HT-29 (cell line): ENCODE data around the gene ALG8. TPM values are rescaled to one million over a fixed set of nuclear protein-coding genes. Genes with fewer than 3 reads are reported as not detected.
"Not testable (repeated sequence)": the region's sequence is repeated elsewhere in the genome, so short reads cannot be mapped to it uniquely, and the experiment has no call there.

Experiments used
- DNase-seq: peaks from one replicate; pipeline ENCODE4 v3.0.0-alpha.2; 2015; ENCODE audit warnings: low spot score
- small RNA-seq: library from RNA; depleted of rRNA; stranded (forward); fragments of <200 nt; gene quantifications from one replicate; pipeline ENCODE3, GENCODE V24; 2014
- total RNA-seq: library from RNA; depleted of rRNA; stranded (reverse); fragments of >200 nt; shearing (Covaris generic); gene quantifications from 2 replicates; pipeline ENCODE4 v1.2.3, GENCODE V29; 2014; rRNA removed

Gene ALG8
- total RNA-seq, 1 experiment from 2014 or later: 41.9 TPM

- no peak for DNase-seq
These were observed 67.7 kb downstream of the ALG8 start for GRCh38 chr11:78071717-78072116.

DNA sequence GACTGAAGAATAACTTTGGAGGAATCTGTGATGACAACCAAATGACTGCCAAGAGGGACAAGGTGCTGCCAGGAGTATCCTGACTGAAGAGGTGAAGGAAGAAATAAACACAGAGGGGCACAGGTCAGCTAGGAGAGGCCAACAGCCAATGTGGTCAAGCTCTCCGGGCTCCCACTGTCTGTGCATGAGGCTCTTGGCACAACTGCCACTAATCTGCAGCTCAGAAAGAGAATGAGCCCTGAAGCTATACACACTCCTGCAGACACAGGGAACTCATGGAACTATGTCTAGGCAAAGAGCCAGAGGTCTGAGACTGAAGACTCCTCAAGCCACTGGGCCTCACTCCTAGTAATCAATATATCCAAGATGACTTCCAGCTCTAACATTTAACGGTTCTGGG lies 68.8 kb downstream of the ALG8 start:
- no peak for DNase-seq

GRCh38 chr11:78069465-78069864 lies 70.0 kb downstream of the ALG8 start:
- peak; percentile 46 for DNase-seq

- DNase-seq: no peak
These were observed 71.7 kb downstream of the ALG8 start for GRCh38 chr11:78067704-78068103.

- no peak for DNase-seq
These were observed 73.0 kb downstream of the ALG8 start for GRCh38 chr11:78066471-78066870.

GRCh38 chr11:78065203-78065602 lies 74.2 kb downstream of the ALG8 start:
- DNase-seq: no peak

GRCh38 chr11:78063440-78064181 lies 75.8 kb downstream of the ALG8 start, which contains the start of gene THRSP:
Gene THRSP, plus strand, starts transcription at chr11:78063861. Its CDS starts 21 bp downstream, at chr11:78063882.
- DNase-seq: no peak

- DNase-seq: no peak
These were observed 76.8 kb downstream of the ALG8 start for GRCh38 chr11:78062671-78063070.

- no peak for DNase-seq
These were observed 77.5 kb downstream of the ALG8 start for GRCh38 chr11:78061921-78062311.

DNA sequence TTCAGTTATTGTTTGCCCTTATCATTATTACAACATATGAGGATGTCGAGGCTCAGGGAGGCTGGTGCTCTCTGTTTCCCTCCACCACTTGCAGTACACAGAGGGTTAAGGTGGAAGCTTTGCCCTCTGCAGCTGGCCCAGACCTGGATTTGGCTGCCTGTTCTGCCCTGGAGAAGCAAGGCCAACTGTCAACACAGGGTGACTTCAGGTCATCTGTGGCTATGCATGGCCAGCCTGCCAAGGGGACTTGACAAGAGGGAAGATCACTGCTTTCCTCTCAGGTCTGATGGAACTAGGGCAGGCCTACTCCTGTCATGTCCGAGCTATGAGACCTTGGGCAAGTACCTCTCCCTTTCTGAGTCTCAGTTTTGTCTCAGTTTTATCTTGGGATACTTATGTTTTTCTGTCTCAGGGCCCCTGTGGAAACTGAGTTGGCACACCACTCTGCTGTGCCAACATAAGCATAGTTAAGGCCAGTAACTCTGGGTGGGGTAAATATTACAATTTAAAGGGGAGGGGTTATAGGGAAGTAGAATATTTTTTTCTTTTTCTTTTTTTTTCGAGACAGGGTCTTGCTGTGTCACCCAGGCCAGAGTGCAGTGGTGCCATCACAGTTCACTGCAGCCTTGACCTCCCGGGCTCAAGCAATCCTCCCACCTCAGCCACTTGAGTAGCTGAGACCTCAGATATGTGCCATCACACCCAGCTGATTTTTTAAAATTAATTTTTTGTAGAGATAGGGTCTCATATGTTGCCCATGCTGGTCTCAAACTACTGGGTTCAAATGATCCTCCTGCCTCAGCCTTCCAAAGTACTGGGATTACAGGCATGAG lies 78.1 kb downstream of the ALG8 start:
- no peak for DNase-seq

- no peak for DNase-seq
These were observed 78.9 kb downstream of the ALG8 start for GRCh38 chr11:78060533-78060932.

GRCh38 chr11:78059749-78060328 lies 79.6 kb downstream of the ALG8 start:
- not testable (repeated sequence) for DNase-seq

- no peak for DNase-seq
These were observed 81.9 kb downstream of the ALG8 start for GRCh38 chr11:78057462-78058055.

- no peak for DNase-seq
These were observed 83.3 kb downstream of the ALG8 start for GRCh38 chr11:78056093-78056492.

DNA sequence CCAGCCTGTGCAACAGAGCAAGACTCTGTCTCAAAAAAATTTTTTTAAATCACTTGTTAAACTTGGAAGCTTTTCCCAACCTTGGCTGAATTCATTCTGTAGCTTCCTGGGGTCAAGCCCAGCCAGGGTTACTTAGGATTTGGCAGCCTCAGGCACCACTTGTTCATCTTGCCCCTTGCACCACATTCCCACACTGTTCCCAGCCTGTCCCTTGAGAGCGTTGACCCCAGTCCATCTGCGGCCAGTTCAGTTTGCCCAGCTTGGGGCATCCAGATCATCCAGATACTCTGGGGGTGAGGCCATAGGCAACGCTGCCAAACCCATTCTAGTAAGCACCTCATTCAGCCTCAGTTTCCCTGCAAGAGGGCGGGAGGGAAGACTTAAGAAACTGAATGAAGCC lies 84.5 kb downstream of the ALG8 start:
- no peak for DNase-seq

- no peak for DNase-seq
These were observed 88.2 kb downstream of the ALG8 start for GRCh38 chr11:78050964-78051831.

Small RNA genes lying within 50 kb of the gene (small RNA-seq; reads per million reads assigned to genes)
- not detected for gene RNU6-126P

Other genes starting within 250 kb of the ALG8 start
- 19.2 and 25.1 TPM in 2 replicates for gene INTS4, start 145.0 kb downstream of the ALG8 start, total RNA-seq
- gene KCTD14, start 116.3 kb downstream of the ALG8 start, total RNA-seq: 6.2 and 6.3 TPM in 2 replicates
- gene THRSP, start 75.8 kb downstream of the ALG8 start, total RNA-seq: not detected in 2 replicates
- gene NDUFC2, start 59.8 kb downstream of the ALG8 start, total RNA-seq: 150 and 196 TPM in 2 replicates
- gene KCTD21, start 49.0 kb upstream of the ALG8 start, total RNA-seq: 3.5 and 10.5 TPM in 2 replicates
- gene USP35, start 49.3 kb upstream of the ALG8 start, total RNA-seq: 4.4 and 5.1 TPM in 2 replicates